Measurements from ENCODE around the gene SRF. TPM values are rescaled to one million over a fixed set of nuclear protein-coding genes. Genes with fewer than 3 reads are reported as not detected.

The SRF gene
- total RNA-seq, 4 donors from 2014 or later: 26.7 to 32.6 (median 29.6) TPM

GRCh38 chr6:43141644-43142043 lies 29.4 kb upstream of the SRF start:
- Histone ChIP-seq H3K27ac (no peak overlapping the region), H3K27me3 (no peaks in the 10 kb centered on the region), H3K9me3 (no peaks in the 10 kb centered on the region), H3K4me3 (no peak overlapping the region), H3K36me3 (no peaks in the 10 kb centered on the region), H3K4me1 (peaks cover 5 to 11% (median 9%) of the 10 kb centered on the region in 4 donors)
- no peak for TF ChIP-seq POLR2AphosphoS5 (IDR thresholded peaks at IDR 0.05)
- TF ChIP-seq CTCF (IDR thresholded peaks at IDR 0.05): no peak
- TF ChIP-seq EP300 (IDR thresholded peaks at IDR 0.05; ENCODE audit: low read depth): no peak
- no peak for TF ChIP-seq POLR2A (IDR thresholded peaks at IDR 0.05)
- 92% methylated on average over 12 of the region's 16 CpGs; no CpG with 5 or more reads in 1 of the 2 donors for WGBS, 2 donors (ENCODE audit: low coverage in 1 of 2)
- intact Hi-C loops (cut with DNase I; ENCODE audit: low total_unique reads) (loop anchor here (5.0 kb wide), 2 partner anchors 64 to 239 kb away; partner anchors contain the start of gene PTK7), in situ Hi-C loops (cut with MboI; ENCODE audit: low pct_ligation_motif_present in 1 of 4, low pct_unique_long_range_greater_than_20kb in 1 of 4, low sequenced_read_pairs in 3 of 4) (loop anchor here (5.0 to 10.0 kb wide), 2 partner anchors 234 to 237 kb away; no protein-coding TSS in a partner anchor)
- DNase-seq: no peak

GRCh38 chr6:43142101-43142500 lies 29.0 kb upstream of the SRF start:
- Histone ChIP-seq H3K9me3 (no peaks in the 10 kb centered on the region), H3K4me3 (no peak overlapping the region), H3K27ac (no peak overlapping the region), H3K27me3 (no peaks in the 10 kb centered on the region), H3K4me1 (peaks cover 5 to 11% (median 9%) of the 10 kb centered on the region in 4 donors), H3K36me3 (no peaks in the 10 kb centered on the region)
- 84% methylated on average over 14 of the region's 14 CpGs; no CpG with 5 or more reads in 1 of the 2 donors for WGBS, 2 donors (ENCODE audit: low coverage in 1 of 2)
- TF ChIP-seq CTCF (IDR thresholded peaks at IDR 0.05): no peak
- no peak for TF ChIP-seq EP300 (IDR thresholded peaks at IDR 0.05; ENCODE audit: low read depth)
- TF ChIP-seq POLR2A (IDR thresholded peaks at IDR 0.05): no peak
- TF ChIP-seq POLR2AphosphoS5 (IDR thresholded peaks at IDR 0.05): no peak
- no peak for DNase-seq
- intact Hi-C loops (cut with DNase I; ENCODE audit: low total_unique reads) (loop anchor here (5.0 kb wide), 2 partner anchors 65 to 240 kb away; partner anchors contain the start of gene PTK7), in situ Hi-C loops (cut with MboI; ENCODE audit: low pct_ligation_motif_present in 1 of 4, low pct_unique_long_range_greater_than_20kb in 1 of 4, low sequenced_read_pairs in 3 of 4) (loop anchor here (5.0 to 10.0 kb wide), 2 partner anchors 235 to 237 kb away; no protein-coding TSS in a partner anchor)

- intact Hi-C loops (cut with DNase I; ENCODE audit: low total_unique reads): loop anchor here (5.0 kb wide), 2 partner anchors 66 to 241 kb away; partner anchors contain the start of gene PTK7
- Histone ChIP-seq H3K36me3 (no peaks in the 10 kb centered on the region), H3K27ac (peak overlapping the region in 2 of 4 donors; percentile 20 to 51), H3K9me3 (no peaks in the 10 kb centered on the region), H3K4me3 (no peak overlapping the region), H3K4me1 (peaks cover 5 to 11% (median 9%) of the 10 kb centered on the region in 4 donors), H3K27me3 (no peaks in the 10 kb centered on the region)
- TF ChIP-seq POLR2AphosphoS5 (IDR thresholded peaks at IDR 0.05): peak in 2 of 3 donors; percentile 24 to 27
- TF ChIP-seq CTCF (IDR thresholded peaks at IDR 0.05): peak; percentile 86 to 95 (median 92)
- no peak for TF ChIP-seq EP300 (IDR thresholded peaks at IDR 0.05; ENCODE audit: low read depth)
- no peak for TF ChIP-seq POLR2A (IDR thresholded peaks at IDR 0.05)
- WGBS, 2 donors (ENCODE audit: low coverage in 1 of 2): 21 to 29% methylated on average over 1 to 20 of the region's 25 CpGs
- peak; percentile 86 for DNase-seq
- in situ Hi-C loops (cut with MboI; ENCODE audit: low pct_ligation_motif_present in 1 of 4, low pct_unique_long_range_greater_than_20kb in 1 of 4, low sequenced_read_pairs in 3 of 4): loop anchor here (5.0 to 10.0 kb wide), 2 partner anchors 236 to 239 kb away; no protein-coding TSS in a partner anchor
These were observed 27.6 kb upstream of the SRF start for GRCh38 chr6:43143235-43144128.

GRCh38 chr6:43144879-43145278 lies 26.2 kb upstream of the SRF start:
- TF ChIP-seq POLR2A (IDR thresholded peaks at IDR 0.05): no peak
- intact Hi-C loops (cut with DNase I; ENCODE audit: low total_unique reads): loop anchor here (5.0 kb wide), 2 partner anchors 68 to 243 kb away; partner anchors contain the start of gene PTK7
- 59% methylated on average over 6 of the region's 6 CpGs; no CpG with 5 or more reads in 1 of the 2 donors for WGBS, 2 donors (ENCODE audit: low coverage in 1 of 2)

More at GRCh38 chr6:43144879-43145278, 26.2 kb upstream of the SRF start:
- no peaks in the 10 kb centered on the region for H3K27me3 ChIP-seq
- H3K9me3 ChIP-seq: no peaks in the 10 kb centered on the region
- in situ Hi-C loops (cut with MboI; ENCODE audit: low pct_ligation_motif_present in 1 of 4, low pct_unique_long_range_greater_than_20kb in 1 of 4, low sequenced_read_pairs in 3 of 4): loop anchor here (5.0 to 10.0 kb wide), 2 partner anchors 238 to 240 kb away; no protein-coding TSS in a partner anchor
- no peaks in the 10 kb centered on the region for H3K36me3 ChIP-seq
- H3K27ac ChIP-seq: no peak overlapping the region
- DNase-seq: no peak
- peaks cover 5 to 11% (median 9%) of the 10 kb centered on the region in 4 donors for H3K4me1 ChIP-seq
- no peak overlapping the region for H3K4me3 ChIP-seq
